ENCODE data around the gene GPR75. TPM values are rescaled to one million over a fixed set of nuclear protein-coding genes. Genes with fewer than 3 reads are reported as not detected.

The GPR75 gene
- total and polyA plus RNA-seq, 2 of the 8 experiments (the other 6 are each of a cell fraction or from before 2014, with no cell fraction given) = 3.5 to 4.3 TPM

DNA sequence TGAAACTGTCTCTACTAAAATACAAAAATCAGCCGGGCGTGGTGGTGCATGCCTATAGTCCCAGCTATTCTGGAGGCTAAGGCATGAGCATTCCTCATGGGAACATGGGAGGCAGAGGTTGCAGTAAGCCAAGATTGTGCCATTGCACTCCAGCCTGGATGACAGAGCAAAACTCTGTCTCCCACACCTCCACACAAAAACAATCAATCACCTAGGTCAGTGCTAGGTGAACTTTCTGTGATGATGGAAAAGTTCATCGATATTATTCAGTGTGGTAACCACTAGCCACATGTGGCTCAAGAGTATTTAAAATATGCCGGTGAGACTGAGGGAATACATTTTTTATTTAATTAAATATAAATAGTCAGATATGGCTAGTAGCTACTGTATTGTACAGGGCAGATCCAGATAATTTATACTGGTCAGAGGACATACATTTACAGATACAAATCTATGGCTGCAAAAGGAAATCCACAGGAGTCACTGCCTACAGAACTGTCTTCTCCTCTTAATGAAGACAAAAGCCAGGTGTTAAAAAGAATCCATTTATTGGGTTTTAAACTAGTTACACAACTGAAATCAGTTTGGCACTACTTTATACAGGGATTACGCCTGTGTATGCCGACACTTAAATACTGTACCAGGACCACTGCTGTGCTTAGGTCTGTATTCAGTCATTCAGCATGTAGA lies 3.9 kb upstream of the GPR75 start:
- Histone ChIP-seq H3K4me2 (ENCODE audit: insufficient read depth in 1 of 2, low read depth in 2 of 2, low read length in 2 of 2) (no peak overlapping the region), H4K20me1 (replicated peaks in 1 of 2; ENCODE audit: control insufficient read depth in 1 of 2, insufficient read depth in 2 of 2, low read length in 2 of 2) (peaks cover 2% of the 10 kb centered on the region in 2 experiments), H3K79me2 (ENCODE audit: control insufficient read depth in 1 of 2, insufficient read depth in 2 of 2, low read length in 2 of 2) (no peaks in the 10 kb centered on the region), H4K5ac (ENCODE audit: insufficient read length, low read depth, low read length) (no peak overlapping the region), H3K9ac (replicated peaks in 1 of 4; ENCODE audit: extremely low read depth in 1 of 4, low read depth in 3 of 4, low read length in 3 of 4) (no peak overlapping the region), H2AFZ (ENCODE audit: low read length) (no peak overlapping the region), H3K18ac (ENCODE audit: extremely low read depth, low read length) (no peak overlapping the region), H3K9me3 (ENCODE audit: insufficient read depth in 2 of 2, low read depth in 1 of 2, low read length in 1 of 2) (no peaks in the 10 kb centered on the region), H3K4me1 (replicated peaks in 1 of 4; ENCODE audit: control insufficient read depth in 3 of 4, insufficient read depth in 4 of 4, low read length in 3 of 4) (peaks cover 0 to 3% (median 0%) of the 10 kb centered on the region in 4 experiments; a peak in 2 of 7 replicates), H3K56ac (replicated peaks; ENCODE audit: insufficient read length, low read depth, low read length) (no peak overlapping the region), H2BK12ac (ENCODE audit: low read depth, low read length) (no peak overlapping the region), H2BK20ac (ENCODE audit: low read length) (no peak overlapping the region), H2BK5ac (ENCODE audit: low read depth, low read length) (no peak overlapping the region), H2BK15ac (ENCODE audit: low read length) (no peak overlapping the region), H2AK5ac (ENCODE audit: low read depth, low read length) (no peak overlapping the region), H3K23ac (ENCODE audit: insufficient read length) (no peak overlapping the region), H3K27me3 (replicated peaks in 1 of 4; ENCODE audit: control insufficient read depth in 3 of 4, extremely low read depth in 1 of 4, insufficient read depth in 3 of 4, low read length in 3 of 4) (no peaks in the 10 kb centered on the region), H2BK120ac (replicated peaks; ENCODE audit: low read depth, low read length) (no peak overlapping the region), H4K8ac (ENCODE audit: extremely low read depth, insufficient read depth, low read length) (no peak overlapping the region), H3K36me3 (ENCODE audit: control insufficient read depth in 2 of 4, insufficient read depth in 4 of 4, low read length in 3 of 4) (peaks cover 3 to 33% (median 20%) of the 10 kb centered on the region in 4 experiments; a peak in 5 of 8 replicates), H4K91ac (replicated peaks; ENCODE audit: insufficient read length, low read length) (no peak overlapping the region), H3K14ac (ENCODE audit: insufficient read length) (no peak overlapping the region), H3K4ac (replicated peaks; ENCODE audit: insufficient read length, low read depth, low read length) (no peak overlapping the region), H3K27ac (ENCODE audit: low read depth, low read length) (no peak overlapping the region), H3K4me3 (ENCODE audit: extremely low read depth in 1 of 4, insufficient read depth in 2 of 4, low read depth in 3 of 4, low read length in 4 of 4) (no peak overlapping the region), H3K23me2 (ENCODE audit: low read depth, low read length) (peaks cover 7% of the 10 kb centered on the region; the same call in 1 of the 2 replicates), H3K79me1 (ENCODE audit: low read depth, low read length) (no peaks in the 10 kb centered on the region)
- FAIRE-seq (no peak), DNase-seq (ENCODE audit: low read depth in 1 of 2, low spot score in 2 of 2) (no peak)
- TF ChIP-seq SRF (IDR thresholded peaks at IDR 0.05; ENCODE audit: low read depth, low read length) (no peak), SIX5 (IDR thresholded peaks at IDR 0.05; ENCODE audit: low read depth, low read length) (no peak), KDM5A (IDR thresholded peaks at IDR 0.05; ENCODE audit: low read length) (no peak), SIRT6 (IDR thresholded peaks at IDR 0.05; ENCODE audit: low read length) (no peak), NANOG (IDR thresholded peaks at IDR 0.05; ENCODE audit: insufficient read depth, low read depth, low read length, poor library complexity, severe bottlenecking) (no peak), CBX8 (IDR thresholded peaks at IDR 0.05; ENCODE audit: borderline replicate concordance, low read depth, low read length) (no peak)
- POLR2A ChIA-PET (ENCODE audit: partially characterized antibody) = no interaction called here
- CTCF ChIA-PET (ENCODE audit: partially characterized antibody) = no interaction called here
- 94% methylated on average over 6 of the region's 6 CpGs; no CpG with 5 or more reads in 1 of the 2 experiments for WGBS, 2 experiments (ENCODE audit: extremely low coverage in 1 of 2, insufficient coverage in 1 of 2, insufficient read length in 1 of 2, insufficient replicate concordance in 2 of 2, low coverage in 1 of 2, low lambda C conversion rate in 2 of 2, missing lambda C conversion rate in 1 of 2)

All from H1 (cell line).